Ascending aorta (tissue), 2 donors: Measurements from ENCODE around the gene CCDC183. TPM values are rescaled to one million over a fixed set of nuclear protein-coding genes. Genes with fewer than 3 reads are reported as not detected.
A peak's percentile ranks its signal among the peaks of the same experiment; 100 is the strongest.

Experiments used
- DNase-seq, 2 donors: peaks; one replicate each; pipeline ENCODE4 v3.0.0-alpha.2; 2019; ENCODE audit warnings: low spot score in 2 of 2
- H3K27ac ChIP-seq, 2 donors: fragments of 200-600 bp; sonication (generic); one replicate each; pipeline ENCODE4 v1.5.1; 2016 to 2017; ENCODE audit warnings: mild to moderate bottlenecking in 1 of 2
- H3K27me3 ChIP-seq: fragments of 200-600 bp; sonication (generic); one replicate; pipeline ENCODE4 v1.5.1; 2017
- H3K36me3 ChIP-seq, 2 donors: fragments of 200-600 bp; sonication (generic); one replicate each; pipeline ENCODE4 v1.5.1; 2016
- H3K4me1 ChIP-seq, 2 donors: fragments of 200-600 bp; sonication (generic); one replicate each; pipeline ENCODE4 v1.5.1; 2016 to 2017; ENCODE audit warnings: mild to moderate bottlenecking in 1 of 2
- H3K4me3 ChIP-seq, 2 donors: fragments of 200-600 bp; sonication (generic); one replicate each; pipeline ENCODE4 v1.5.1; 2016 to 2017; ENCODE audit warnings: mild to moderate bottlenecking in 1 of 2
- H3K9me3 ChIP-seq, 2 donors: fragments of 200-600 bp; sonication (generic); one replicate each; pipeline ENCODE4 v1.5.1; 2016
- CTCF ChIP-seq, 3 experiments: fragments of 200-600 bp in 2 of 3; fragments of 450-650 bp in 1 of 3; sonication (generic) in 2 of 3; IDR thresholded peaks; one replicate each; pipeline ENCODE4 v1.5.1; 2016 to 2019; ENCODE audit warnings: antibody characterized with exemption in 3 of 3, mild to moderate bottlenecking in 1 of 3, moderate library complexity in 1 of 3
- intact Hi-C: fragments of 100-400 bp; cut with DNase I; formaldehyde crosslinking; loops from one replicate; pipeline ENCODE4 v1.15.1; 2023
- total RNA-seq: library from RNA; depleted of rRNA; stranded (reverse); fragments of >200 nt; gene quantifications from one replicate; pipeline ENCODE4 v1.1.0, GENCODE V29; 2016

CCDC183 gene
- total RNA-seq, 1 donor from 2014 or later: not detected

- no peak for DNase-seq
- no peaks in the 10 kb centered on the region for H3K9me3 ChIP-seq
- H3K27ac ChIP-seq: peak overlapping the region; percentile 93 to 95
- H3K4me3 ChIP-seq: peak overlapping the region; percentile 85 to 98
- peaks cover 19% of the 10 kb centered on the region for H3K27me3 ChIP-seq
- intact Hi-C loops: loop anchor here (1.0 to 5.0 kb wide), 7 partner anchors 16 to 179 kb away; partner anchors contain the start of genes ABCA2, C8G, EDF1 and FBXW5
- peaks cover 8 to 21% of the 10 kb centered on the region in 2 donors for H3K4me1 ChIP-seq
- no peaks in the 10 kb centered on the region for H3K36me3 ChIP-seq
- TF ChIP-seq CTCF (IDR thresholded peaks at IDR 0.05): no peak
Measured at GRCh38 chr9:136849960-136850865, 54.1 kb downstream of the CCDC183 start.

- H3K9me3 ChIP-seq: no peaks in the 10 kb centered on the region
- intact Hi-C loops: no loop called here
- H3K27me3 ChIP-seq: peaks cover 11% of the 10 kb centered on the region
- no peak overlapping the region for H3K4me3 ChIP-seq
- DNase-seq: no peak
- no peak for TF ChIP-seq CTCF (IDR thresholded peaks at IDR 0.05)
- H3K4me1 ChIP-seq: peaks cover 8 to 21% of the 10 kb centered on the region in 2 donors
- H3K36me3 ChIP-seq: no peaks in the 10 kb centered on the region
- no peak overlapping the region for H3K27ac ChIP-seq
Measured at GRCh38 chr9:136850866-136851775, 55.0 kb downstream of the CCDC183 start.

GRCh38 chr9:136851941-136852663 lies 56.0 kb downstream of the CCDC183 start, which contains the start of gene MAMDC4:
Gene MAMDC4, plus strand, starts transcription at chr9:136852346. Its CDS starts 71 bp downstream, at chr9:136852417.
- H3K4me3 ChIP-seq: no peak within 1 kb of the TSS
- no peaks in the 10 kb centered on the region for H3K9me3 ChIP-seq
- TF ChIP-seq CTCF (IDR thresholded peaks at IDR 0.05): no peak
- H3K27ac ChIP-seq: no peak within 1 kb of the TSS
- H3K36me3 ChIP-seq: no peaks in the 10 kb centered on the region
- no peak for DNase-seq
- peaks cover 8 to 16% of the 10 kb centered on the region in 2 donors for H3K4me1 ChIP-seq
- intact Hi-C loops: no loop called here
- H3K27me3 ChIP-seq: peaks cover 3% of the 10 kb centered on the region

GRCh38 chr9:136852664-136853595 lies 56.8 kb downstream of the CCDC183 start:
- Histone ChIP-seq H3K27me3 (no peaks in the 10 kb centered on the region), H3K4me3 (no peak overlapping the region), H3K4me1 (peaks cover 8 to 11% of the 10 kb centered on the region in 2 donors), H3K27ac (no peak overlapping the region), H3K36me3 (no peaks in the 10 kb centered on the region), H3K9me3 (no peaks in the 10 kb centered on the region)
- no peak for TF ChIP-seq CTCF (IDR thresholded peaks at IDR 0.05)
- intact Hi-C loops: no loop called here
- no peak for DNase-seq
